ACC112 (cell line): ENCODE data around the gene TRMO.
A peak's percentile ranks its signal among the peaks of the same experiment; 100 is the strongest.

Source experiments
- H2AFZ ChIP-seq: fragments of 200-600 bp; sonication (generic); one replicate; pipeline ENCODE4 v1.6.0; 2017; ENCODE audit warnings: antibody characterized with exemption, low read length; ENCODE audit not compliant: unreplicated experiment
- H3K27ac ChIP-seq: fragments of 200-600 bp; sonication (generic); 2 replicates; pipeline ENCODE4 v1.5.1; 2014; ENCODE audit warnings: low read depth, mild to moderate bottlenecking, antibody characterized with exemption, low read length, moderate library complexity
- H3K27me3 ChIP-seq: fragments of 200-600 bp; sonication (generic); 2 replicates; pipeline ENCODE4 v1.6.1; 2014; ENCODE audit warnings: mild to moderate bottlenecking, antibody characterized with exemption, low read length, moderate library complexity, mixed read lengths; ENCODE audit not compliant: insufficient read depth
- H3K36me3 ChIP-seq: fragments of 200-600 bp; sonication (generic); 2 replicates; pipeline ENCODE4 v1.6.1; 2016; ENCODE audit warnings: mild to moderate bottlenecking, antibody characterized with exemption, low read length, moderate library complexity, mixed read lengths; ENCODE audit not compliant: insufficient read depth
- H3K4me1 ChIP-seq: fragments of 200-600 bp; sonication (generic); one replicate; pipeline ENCODE4 v1.6.1; 2016; ENCODE audit warnings: low read length, mixed read lengths; ENCODE audit not compliant: insufficient read depth, unreplicated experiment, control insufficient read depth
- H3K4me3 ChIP-seq: fragments of 200-600 bp; sonication (generic); 2 replicates; pipeline ENCODE4 v1.5.1; 2014; ENCODE audit warnings: mild to moderate bottlenecking, low read depth, low read length
- H3K79me2 ChIP-seq: fragments of 200-600 bp; sonication (generic); one replicate; pipeline ENCODE4 v1.6.0; 2016; ENCODE audit warnings: low read length; ENCODE audit not compliant: control insufficient read depth, unreplicated experiment, insufficient read depth

Gene TRMO

GRCh38 chr9:97940233-97940632 lies 17.9 kb upstream of the TRMO start:
- Histone ChIP-seq H3K36me3 (no peaks in the 10 kb centered on the region; the same call in 1 of the 2 replicates), H2AFZ (no peak overlapping the region), H3K4me3 (no peak overlapping the region), H3K27ac (no peak overlapping the region), H3K79me2 (no peaks in the 10 kb centered on the region), H3K4me1 (no peaks in the 10 kb centered on the region), H3K27me3 (peaks cover 61% of the 10 kb centered on the region)

- no peak within 1 kb of the TSS for H3K4me3 ChIP-seq
- H3K27me3 ChIP-seq: peaks cover 49% of the 10 kb centered on the region
- no peaks in the 10 kb centered on the region for H3K4me1 ChIP-seq
- H2AFZ ChIP-seq: no peak within 1 kb of the TSS
- no peaks in the 10 kb centered on the region for H3K36me3 ChIP-seq
- no peaks in the 10 kb centered on the region for H3K79me2 ChIP-seq
- H3K27ac ChIP-seq: no peak within 1 kb of the TSS
Measured at GRCh38 chr9:97938081-97938644, 15.9 kb upstream of the TRMO start, which contains the start of gene HEMGN. Gene HEMGN, minus strand, starts transcription at chr9:97938172. Its CDS starts 36 bp downstream, at chr9:97938136.

- peaks cover 41% of the 10 kb centered on the region for H3K27me3 ChIP-seq
- H3K27ac ChIP-seq: no peak overlapping the region
- H3K79me2 ChIP-seq: no peaks in the 10 kb centered on the region
- H2AFZ ChIP-seq: no peak overlapping the region
- no peaks in the 10 kb centered on the region for H3K36me3 ChIP-seq
- no peaks in the 10 kb centered on the region for H3K4me1 ChIP-seq
- H3K4me3 ChIP-seq: no peak overlapping the region
Measured at GRCh38 chr9:97936998-97937397, 14.7 kb upstream of the TRMO start.

GRCh38 chr9:97935276-97935675 lies 13.0 kb upstream of the TRMO start:
- Histone ChIP-seq H3K27ac (no peak overlapping the region), H2AFZ (no peak overlapping the region), H3K4me3 (no peak overlapping the region), H3K27me3 (peaks cover 32% of the 10 kb centered on the region), H3K36me3 (no peaks in the 10 kb centered on the region), H3K79me2 (no peaks in the 10 kb centered on the region), H3K4me1 (no peaks in the 10 kb centered on the region)

GRCh38 chr9:97934321-97935115 lies 12.2 kb upstream of the TRMO start:
- Histone ChIP-seq H3K4me1 (no peaks in the 10 kb centered on the region), H3K27me3 (peaks cover 28% of the 10 kb centered on the region), H3K36me3 (no peaks in the 10 kb centered on the region)

DNA sequence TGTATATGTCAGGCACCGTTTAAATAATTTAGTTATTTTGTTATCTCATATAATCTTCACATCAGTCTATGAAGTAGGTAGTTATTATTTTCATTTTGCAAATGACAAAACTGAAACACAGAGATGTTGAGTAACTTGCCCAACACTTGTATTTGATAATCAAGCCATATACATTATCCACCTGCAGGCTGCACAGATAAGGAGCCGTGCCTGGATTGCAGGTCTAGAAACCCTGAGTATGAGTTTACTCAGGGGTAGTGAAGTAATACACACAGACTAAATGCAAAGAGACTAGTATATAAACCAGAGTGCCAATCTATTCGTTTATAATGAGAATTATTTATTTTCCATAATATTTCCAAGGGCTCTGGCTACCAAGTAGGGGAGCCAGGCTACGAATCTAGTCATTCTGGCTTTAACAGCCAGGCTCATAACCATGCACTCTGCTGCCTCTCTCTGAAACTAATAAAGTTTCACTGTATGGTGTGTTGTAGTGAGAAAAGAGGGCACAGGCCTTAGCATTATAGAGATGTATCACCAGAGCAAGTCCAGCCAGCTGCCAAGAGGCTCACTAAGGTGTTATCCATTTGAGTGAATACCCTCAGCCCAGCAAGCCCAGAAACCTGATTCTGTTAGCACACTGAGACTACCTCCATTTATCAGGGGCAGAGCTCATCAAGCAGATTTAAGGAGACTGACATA lies 11.1 kb upstream of the TRMO start:
- no peak overlapping the region for H2AFZ ChIP-seq
- H3K27ac ChIP-seq: no peak overlapping the region
- H3K4me3 ChIP-seq: no peak overlapping the region
- H3K79me2 ChIP-seq: no peaks in the 10 kb centered on the region
- H3K36me3 ChIP-seq: no peaks in the 10 kb centered on the region
- no peaks in the 10 kb centered on the region for H3K4me1 ChIP-seq
- H3K27me3 ChIP-seq: peaks cover 21% of the 10 kb centered on the region

More at GRCh38 chr9:97934321-97935115, 12.2 kb upstream of the TRMO start:
- no peak overlapping the region for H3K4me3 ChIP-seq
- H3K79me2 ChIP-seq: no peaks in the 10 kb centered on the region
- H3K27ac ChIP-seq: no peak overlapping the region
- no peak overlapping the region for H2AFZ ChIP-seq

DNA sequence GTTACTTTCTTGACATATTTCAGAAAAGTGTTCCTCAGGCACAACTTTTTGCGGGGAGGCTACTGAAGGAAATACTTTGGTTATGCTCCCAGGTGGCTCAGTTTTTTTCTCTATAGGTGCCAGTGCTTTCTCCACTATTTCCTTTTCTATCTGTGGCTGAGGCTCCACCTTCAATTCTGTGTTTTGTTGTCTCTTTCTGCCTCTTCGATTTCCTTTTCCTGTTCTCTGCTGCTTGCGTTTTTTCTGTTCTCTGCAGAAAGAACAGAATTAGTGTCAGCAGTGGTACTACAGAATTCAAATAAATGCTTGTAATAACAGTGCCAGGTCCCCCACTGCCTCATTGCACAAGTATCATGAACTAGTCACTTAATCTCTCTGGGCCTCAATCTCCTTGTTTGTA lies 8.7 kb upstream of the TRMO start:
- no peaks in the 10 kb centered on the region for H3K36me3 ChIP-seq
- H3K27ac ChIP-seq: no peak overlapping the region
- H2AFZ ChIP-seq: no peak overlapping the region
- H3K4me1 ChIP-seq: no peaks in the 10 kb centered on the region
- no peak overlapping the region for H3K4me3 ChIP-seq
- peaks cover 14% of the 10 kb centered on the region for H3K27me3 ChIP-seq
- no peaks in the 10 kb centered on the region for H3K79me2 ChIP-seq

DNA sequence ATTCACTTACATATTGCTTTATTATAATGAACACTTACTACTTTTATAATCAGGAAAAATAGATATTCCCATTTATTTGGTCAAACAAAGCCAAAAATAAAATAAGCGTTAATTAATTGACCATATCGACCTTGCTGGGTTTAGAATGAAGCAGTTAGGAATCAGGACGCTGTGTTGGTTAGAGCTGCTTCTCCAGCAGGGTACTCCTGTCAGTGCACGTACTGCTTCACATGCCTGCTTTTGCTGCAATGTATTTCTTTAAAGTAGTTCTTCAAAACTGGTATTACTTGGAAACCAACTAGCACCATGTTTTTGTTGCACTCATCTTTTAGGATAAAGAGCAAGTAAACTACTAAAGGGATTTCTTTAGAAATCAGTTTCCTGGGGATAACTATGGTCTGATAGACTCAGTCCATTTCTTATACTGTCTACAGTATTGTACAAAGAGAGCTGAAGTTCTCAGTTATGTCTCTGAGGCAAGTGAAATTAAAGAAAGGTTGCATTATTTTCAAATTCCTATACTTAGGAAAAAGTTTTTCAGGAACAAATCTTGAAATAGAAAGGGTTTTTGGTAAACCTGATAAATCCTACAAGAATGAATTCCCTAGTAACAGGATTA lies 6.8 kb upstream of the TRMO start:
- Histone ChIP-seq H3K27me3 (no peaks in the 10 kb centered on the region), H2AFZ (no peak overlapping the region), H3K79me2 (no peaks in the 10 kb centered on the region), H3K4me1 (peaks cover 5% of the 10 kb centered on the region), H3K36me3 (no peaks in the 10 kb centered on the region), H3K27ac (no peak overlapping the region), H3K4me3 (no peak overlapping the region)

- Histone ChIP-seq H3K27me3 (no peaks in the 10 kb centered on the region), H3K79me2 (peaks cover 10% of the 10 kb centered on the region), H3K27ac (no peak overlapping the region), H3K4me1 (peaks cover 10% of the 10 kb centered on the region), H2AFZ (no peak overlapping the region), H3K36me3 (no peaks in the 10 kb centered on the region), H3K4me3 (no peak overlapping the region)
Measured at GRCh38 chr9:97925497-97926334, 3.4 kb upstream of the TRMO start.

DNA sequence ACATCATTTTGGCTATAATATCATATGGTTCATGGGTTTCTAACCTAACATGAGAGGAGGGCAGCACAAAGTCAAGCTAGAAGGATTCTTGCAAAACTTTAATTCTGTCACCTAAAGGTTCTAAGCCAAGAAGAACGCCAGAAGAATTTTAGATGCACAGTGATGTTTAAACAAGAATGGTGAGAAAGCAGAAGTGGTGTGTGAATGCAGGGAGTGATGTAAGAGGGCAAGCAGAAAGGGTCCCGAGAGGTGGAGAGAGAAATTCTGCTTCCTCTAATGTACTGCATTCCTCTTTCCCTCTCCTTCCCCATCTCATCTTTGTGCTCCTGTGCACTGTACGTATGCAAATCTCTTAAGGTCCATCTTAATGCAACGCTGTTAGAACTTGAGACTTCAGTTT lies 2.1 kb upstream of the TRMO start:
- Histone ChIP-seq H3K79me2 (peaks cover 19% of the 10 kb centered on the region), H3K4me3 (no peak overlapping the region), H3K4me1 (peaks cover 10% of the 10 kb centered on the region), H3K27me3 (no peaks in the 10 kb centered on the region), H3K27ac (no peak overlapping the region), H3K36me3 (no peaks in the 10 kb centered on the region), H2AFZ (peak overlapping the region; percentile 92)
